GM18507 (cell line): ENCODE data around the gene CACNA1C.

Source experiments
- DNase-seq: peaks from one replicate; pipeline ENCODE4 v3.0.0; 2011; ENCODE audit warnings: low read depth; ENCODE audit not compliant: insufficient read length; ENCODE audit errors: extremely low spot score
- FAIRE-seq: peaks from 2 replicates; lab custom pipeline; 2011; peaks lifted over from hg19 to GRCh38; lab: Jason Lieb, UNC

The CACNA1C gene

GRCh38 chr12:2586156-2587038, 533.6 kb downstream of the CACNA1C start:
- no peak for FAIRE-seq
- no peak for DNase-seq

DNA sequence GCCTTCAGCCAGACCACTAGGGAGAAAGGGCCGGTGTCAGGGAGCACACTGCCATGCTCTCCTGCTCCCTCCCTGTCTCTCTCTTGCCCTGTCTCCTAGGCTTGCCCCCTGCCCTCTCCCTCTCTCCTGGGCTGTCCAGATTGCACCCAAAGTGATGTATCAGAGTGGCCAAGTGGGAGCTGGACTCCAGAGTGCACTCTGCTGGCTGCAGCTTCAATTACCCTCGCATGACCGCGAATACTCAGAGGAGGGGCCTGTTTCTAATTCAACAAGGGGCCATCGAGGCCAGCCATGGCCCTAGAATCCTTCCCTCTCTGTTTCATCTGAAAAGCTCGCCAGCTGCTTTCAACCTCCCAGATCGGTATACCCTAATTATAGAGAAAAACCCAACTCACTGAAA, 535.6 kb downstream of the CACNA1C start:
- FAIRE-seq (no peak), DNase-seq (no peak)

- DNase-seq (no peak), FAIRE-seq (no peak)
Measured at GRCh38 chr12:2589381-2589780, 536.6 kb downstream of the CACNA1C start.

GRCh38 chr12:2593045-2593444, 540.3 kb downstream of the CACNA1C start:
- DNase-seq (no peak), FAIRE-seq (no peak)

DNA sequence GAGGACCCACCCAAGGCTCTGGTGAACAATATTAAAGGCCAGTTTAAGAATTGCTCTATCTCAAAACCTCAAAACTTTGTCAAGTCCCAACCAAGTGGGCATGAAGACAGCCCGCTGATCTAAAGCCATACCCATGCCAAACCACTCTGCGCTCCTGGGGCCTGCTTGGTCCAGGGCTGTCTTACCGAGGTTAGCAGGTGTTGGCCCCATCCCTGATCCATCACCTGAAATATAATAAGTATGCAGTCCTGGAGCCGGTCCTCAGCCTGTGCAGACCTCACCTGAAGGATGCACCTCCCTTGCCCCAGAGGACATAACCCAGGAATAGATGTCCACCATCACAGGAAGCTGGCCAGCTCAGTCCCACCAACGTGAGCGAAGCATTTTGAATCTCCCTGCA, 543.7 kb downstream of the CACNA1C start:
- no peak for DNase-seq
- no peak for FAIRE-seq

DNA sequence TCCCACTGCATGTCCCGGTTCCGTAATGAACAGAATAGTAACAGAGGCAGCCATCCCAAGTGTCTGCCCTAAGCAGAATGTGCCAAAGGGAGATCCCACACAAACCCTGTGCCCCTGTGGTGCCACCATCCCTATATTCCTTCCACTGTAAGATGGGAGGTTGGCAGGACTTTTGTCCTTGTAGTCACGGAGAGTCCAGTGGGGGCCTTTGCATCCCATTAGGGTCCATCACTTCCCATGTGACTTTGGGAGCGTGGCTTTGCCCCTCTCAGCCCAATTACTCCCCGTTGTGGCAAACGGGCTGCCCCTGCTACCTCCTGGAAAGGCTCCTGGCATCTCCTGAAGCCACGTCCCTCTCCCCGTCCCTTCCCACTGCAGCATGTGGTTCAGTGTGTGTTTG, 552.5 kb downstream of the CACNA1C start:
- FAIRE-seq = no peak
- no peak for DNase-seq

- FAIRE-seq = no peak
- DNase-seq = no peak
Measured at GRCh38 chr12:2606186-2606910, 553.6 kb downstream of the CACNA1C start.

- no peak for FAIRE-seq
- DNase-seq = no peak
Measured at GRCh38 chr12:2607881-2608607, 555.3 kb downstream of the CACNA1C start.

GRCh38 chr12:2608608-2608945, 555.8 kb downstream of the CACNA1C start:
- DNase-seq = no peak
- no peak for FAIRE-seq

DNA sequence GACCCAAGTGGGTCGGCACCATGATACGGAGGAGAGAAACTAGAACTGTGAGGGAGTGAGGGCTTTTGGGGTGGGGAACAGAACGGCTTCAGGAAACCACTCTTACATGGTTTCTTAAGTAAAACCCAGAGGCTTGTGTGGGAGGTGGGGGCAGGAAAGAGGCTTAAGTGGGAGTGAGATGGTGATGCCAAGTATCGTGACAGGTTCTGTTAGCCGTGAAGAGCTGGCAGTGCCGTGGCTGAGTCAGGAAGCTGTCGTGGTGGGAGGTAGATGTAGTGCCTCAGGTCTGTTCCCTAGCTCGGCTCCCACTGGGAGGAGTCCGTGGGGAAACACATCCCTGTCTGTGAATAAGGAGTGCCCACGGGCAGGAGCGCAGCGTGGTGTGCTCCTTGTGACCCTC, 556.2 kb downstream of the CACNA1C start:
- FAIRE-seq (no peak), DNase-seq (no peak)

DNA sequence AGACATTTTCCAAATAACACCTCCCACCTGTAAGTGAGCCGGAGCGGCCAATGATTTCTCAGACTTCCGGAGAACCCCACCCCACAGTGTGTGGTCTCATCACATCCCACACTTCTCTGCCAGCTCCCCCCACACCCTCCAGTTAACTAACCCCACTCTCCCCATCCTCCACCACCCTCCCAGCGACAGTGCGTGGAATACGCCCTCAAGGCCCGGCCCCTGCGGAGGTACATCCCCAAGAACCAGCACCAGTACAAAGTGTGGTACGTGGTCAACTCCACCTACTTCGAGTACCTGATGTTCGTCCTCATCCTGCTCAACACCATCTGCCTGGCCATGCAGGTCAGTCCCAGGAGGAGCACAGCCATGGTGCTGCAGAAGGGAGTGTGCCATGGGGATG, 557.6 kb downstream of the CACNA1C start:
- DNase-seq (no peak), FAIRE-seq (no peak)

DNA sequence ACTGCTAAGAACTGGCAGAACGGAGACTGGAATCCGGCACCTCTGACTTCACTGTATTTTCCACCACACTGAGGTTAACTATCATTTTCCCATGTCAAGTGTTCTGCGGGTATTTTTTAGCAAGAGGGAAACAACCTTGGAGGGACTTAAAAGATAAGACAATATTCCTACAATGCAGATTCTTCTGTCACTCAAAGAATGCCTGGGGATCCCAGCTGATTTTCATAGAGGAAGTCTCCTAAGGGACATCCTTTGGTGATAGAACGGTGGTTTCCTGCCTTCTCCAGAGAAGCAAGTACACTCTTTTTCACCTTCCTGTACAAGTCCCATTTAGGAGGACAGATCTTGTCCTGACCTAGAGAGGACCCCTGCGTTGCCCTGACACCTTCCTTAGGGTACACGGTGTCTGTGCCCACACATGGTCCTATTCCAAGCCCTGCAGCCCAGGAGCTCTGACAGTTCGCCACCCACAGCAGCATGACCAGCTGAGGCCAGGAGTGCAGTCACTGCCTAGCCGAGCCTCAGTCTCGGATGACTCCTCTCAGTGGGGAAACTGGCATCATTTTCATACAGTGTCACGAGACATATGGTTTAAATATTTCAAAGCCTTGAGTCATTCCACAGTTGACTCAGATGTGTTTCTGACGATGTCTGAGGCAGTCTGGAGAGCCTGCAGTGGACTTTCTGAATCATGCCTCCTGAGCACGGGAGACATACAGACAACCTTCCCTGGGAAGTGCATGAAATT, 560.7 kb downstream of the CACNA1C start:
- no peak for DNase-seq
- no peak for FAIRE-seq

- DNase-seq = no peak
- FAIRE-seq = no peak
Measured at GRCh38 chr12:2614341-2614740, 561.6 kb downstream of the CACNA1C start.

- FAIRE-seq (no peak), DNase-seq (no peak)
Measured at GRCh38 chr12:2615665-2616402, 563.0 kb downstream of the CACNA1C start.

- FAIRE-seq (no peak), DNase-seq (no peak)
Measured at GRCh38 chr12:2616763-2617162, 564.0 kb downstream of the CACNA1C start.

GRCh38 chr12:2617365-2617764, 564.6 kb downstream of the CACNA1C start:
- DNase-seq = no peak
- no peak for FAIRE-seq

DNA sequence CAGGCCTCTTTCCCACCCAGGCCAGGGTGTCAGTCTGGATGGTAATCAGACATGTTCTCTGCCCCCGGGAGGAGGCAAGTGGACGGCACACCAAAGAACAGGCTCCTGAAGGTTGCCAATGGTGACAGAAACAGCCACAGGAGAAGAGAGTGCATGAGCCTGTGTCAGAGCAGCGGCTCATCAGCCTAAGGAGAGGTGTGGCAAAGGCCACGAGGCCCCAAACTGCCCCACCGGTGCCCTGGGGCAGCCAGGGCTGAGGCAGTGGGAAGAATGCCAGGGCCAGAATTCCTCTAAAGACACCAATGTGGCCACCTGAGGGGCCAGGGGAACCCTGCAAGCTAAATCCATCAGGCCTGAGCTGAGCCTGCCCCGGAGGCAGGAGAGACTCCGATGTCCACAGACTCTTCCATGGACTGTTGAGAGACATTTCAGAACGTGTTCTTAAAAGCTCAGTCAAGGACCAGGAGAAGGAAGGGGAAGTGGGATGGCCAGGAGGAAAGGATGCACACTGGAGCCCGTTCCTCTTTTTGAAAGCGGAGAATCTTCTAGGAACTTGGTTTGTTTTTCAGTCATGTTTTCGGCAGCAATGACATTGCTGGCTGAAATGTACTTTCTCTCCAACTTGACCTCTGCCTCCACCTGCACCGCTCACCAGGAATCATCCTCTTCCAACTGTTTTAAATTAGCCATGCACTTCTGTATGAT, 565.7 kb downstream of the CACNA1C start:
- FAIRE-seq = no peak

GRCh38 chr12:2619136-2619535, 566.3 kb downstream of the CACNA1C start:
- no peak for FAIRE-seq
- DNase-seq = no peak

More for the DNA sequence above, 565.7 kb downstream of the CACNA1C start:
- no peak for DNase-seq
